Lung (tissue), 12 donors: ENCODE data around the gene PUSL1. TPM values are rescaled to one million over a fixed set of nuclear protein-coding genes. Genes with fewer than 3 reads are reported as not detected.

Experiments
- ATAC-seq: fragments of 200-7000 bp; cut with Tn5 transposase; one replicate; pipeline ENCODE4 v1.9.1; 2020; ENCODE audit warnings: moderate number of reproducible peaks; ENCODE audit not compliant: insufficient read depth, low FRiP score
- DNase-seq, 3 donors: peaks; one replicate each; pipeline ENCODE4 v3.0.0-alpha.2; 2013 to 2017
- H3K27ac ChIP-seq, 2 donors: one replicate each; pipeline ENCODE4 v1.5.1; 2013; ENCODE audit warnings: mild to moderate bottlenecking in 2 of 2, moderate library complexity in 2 of 2, control low read depth in 1 of 2, inconsistent platforms in 1 of 2, low read depth in 1 of 2, low read length in 1 of 2
- H3K27me3 ChIP-seq, 3 donors: one replicate each; pipeline ENCODE4 v1.5.1; 2013; ENCODE audit warnings: low read length in 2 of 3; ENCODE audit not compliant: control insufficient read depth in 3 of 3, insufficient read depth in 3 of 3
- H3K36me3 ChIP-seq, 4 donors: one replicate each; pipeline ENCODE4 v1.5.1; 2013; ENCODE audit warnings: low read length in 4 of 4, mild to moderate bottlenecking in 1 of 4, moderate library complexity in 1 of 4; ENCODE audit not compliant: control insufficient read depth in 4 of 4, insufficient read depth in 4 of 4
- H3K4me1 ChIP-seq, 5 donors: one replicate each; pipeline ENCODE4 v1.5.1; 2013; ENCODE audit warnings: low read length in 5 of 5, mild to moderate bottlenecking in 2 of 5, moderate library complexity in 1 of 5; ENCODE audit not compliant: control insufficient read depth in 5 of 5, insufficient read depth in 5 of 5
- H3K4me3 ChIP-seq: one replicate; pipeline ENCODE4 v1.5.1; 2013; ENCODE audit warnings: mild to moderate bottlenecking, control low read depth, moderate library complexity
- H3K9ac ChIP-seq, 2 donors: one replicate each; pipeline ENCODE4 v1.5.1; 2013; ENCODE audit warnings: low read length in 2 of 2, control low read depth in 1 of 2; ENCODE audit not compliant: insufficient read depth in 1 of 2
- H3K9me3 ChIP-seq, 4 donors: one replicate each; pipeline ENCODE4 v1.5.1; 2013; ENCODE audit warnings: low read length in 3 of 4, mild to moderate bottlenecking in 1 of 4, moderate library complexity in 1 of 4; ENCODE audit not compliant: control insufficient read depth in 4 of 4, insufficient read depth in 3 of 4
- CTCF ChIP-seq: IDR thresholded peaks from 2 replicates; pipeline ENCODE4 v1.5.1; 2012; ENCODE audit warnings: mild to moderate bottlenecking; ENCODE audit errors: control extremely low read depth, extremely low read depth
- WGBS, 2 donors: extraction: QIAGEN DNeasy Blood & Tissue Kit; methylation state at CpG; one replicate each; pipeline ENCODE4 v1.1.7; 2013; 5-methylcytosine and 5-hydroxymethylcytosine counted together
- polyA plus RNA-seq, 2 donors: library from polyadenylated mRNA; stranded (reverse); fragments of 200-250 nt; gene quantifications; one replicate each; pipeline ENCODE4 v1.2.1, GENCODE V29; 2013
- total RNA-seq, 2 donors: library from RNA; depleted of rRNA in 1 of 2; stranded (reverse); fragments of >200 nt in 1 of 2; gene quantifications; one replicate each; pipeline ENCODE4 v1.2.1, GENCODE V29; 2014 to 2021
- donor health status: control.
- donor health status: control.
- donor health status: Bipolar disorder and iron deficiency.
- donor health status: healthy.
- donor health status: DM: yes; HTN: yes; CAD: no.

Gene PUSL1
- total and polyA plus RNA-seq, 4 donors = 11.3 to 23.7 (median 18.6) TPM

DNA sequence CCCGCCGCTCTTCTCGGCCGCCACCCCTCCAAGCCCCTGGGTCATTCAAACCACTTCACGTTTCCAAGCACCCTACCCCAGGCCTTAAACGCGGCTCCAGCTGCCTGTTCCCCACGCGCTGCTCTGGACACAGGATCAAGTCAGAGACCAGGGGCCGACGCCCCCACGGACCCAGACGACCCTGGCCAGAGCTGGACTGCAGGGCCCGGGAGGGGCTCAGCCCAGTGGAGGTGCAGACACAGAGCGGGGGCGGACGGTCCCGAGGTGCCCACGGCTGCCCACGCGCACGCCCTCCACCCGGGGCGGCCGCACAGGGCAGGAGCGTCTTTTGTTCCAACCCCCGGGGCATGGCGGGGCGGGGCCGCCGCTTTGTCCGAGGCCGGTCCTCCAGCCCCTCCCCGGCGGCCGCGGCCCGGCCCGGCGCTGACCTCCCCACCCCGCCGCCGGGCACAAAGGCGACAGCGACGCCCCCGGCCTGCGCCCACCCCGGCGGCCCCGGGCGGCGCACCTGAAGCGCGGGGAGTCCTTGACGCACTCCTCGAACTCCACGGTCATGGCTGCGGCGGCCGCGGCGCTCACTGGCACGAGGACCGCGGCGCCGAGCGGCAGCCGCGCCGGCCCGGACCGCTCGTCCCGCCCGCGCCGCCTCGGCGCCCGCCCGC lies 1.0 kb upstream of the PUSL1 start:
- 1 to 5% methylated on average over 33 to 83 of the region's 83 CpGs for WGBS, 2 donors
- Histone ChIP-seq H3K9me3 (no peaks in the 10 kb centered on the region), H3K4me3 (peak overlapping the region; percentile 69), H3K27me3 (no peaks in the 10 kb centered on the region), H3K9ac (peak overlapping the region in 1 of 2 donors; percentile 26), H3K27ac (peak overlapping the region; percentile 85 to 88), H3K36me3 (peaks cover 0 to 23% (median 6%) of the 10 kb centered on the region in 4 donors), H3K4me1 (peaks cover 11 to 42% (median 17%) of the 10 kb centered on the region in 5 donors)
- no peak for TF ChIP-seq CTCF
- ATAC-seq = no peak
- DNase-seq = peak in 1 of 3 donors; percentile 33

- ATAC-seq (no peak), DNase-seq (no peak)
- H3K9me3 ChIP-seq = no peaks in the 10 kb centered on the region
- H3K4me1 ChIP-seq = peaks cover 10 to 42% (median 17%) of the 10 kb centered on the region in 5 donors
- peak overlapping the region; percentile 90 to 91 for H3K27ac ChIP-seq
- H3K27me3 ChIP-seq = no peaks in the 10 kb centered on the region
- no peak for TF ChIP-seq CTCF
- H3K36me3 ChIP-seq = peaks cover 0 to 37% (median 11%) of the 10 kb centered on the region in 4 donors
- peak overlapping the region in 1 of 2 donors; percentile 25 for H3K9ac ChIP-seq
- H3K4me3 ChIP-seq = peak overlapping the region; percentile 79
- whole genome bisulfite sequencing, 2 donors = 1% methylated on average over 28 to 66 of the region's 66 CpGs
These were observed 406 bp downstream of the PUSL1 start for GRCh38 chr1:1308756-1309250.

GRCh38 chr1:1309251-1310108 lies 1.1 kb downstream of the PUSL1 start:
- no peak for ATAC-seq

More at GRCh38 chr1:1309251-1310108, 1.1 kb downstream of the PUSL1 start:
- Histone ChIP-seq H3K9me3 (no peaks in the 10 kb centered on the region), H3K27me3 (no peaks in the 10 kb centered on the region), H3K4me3 (peak overlapping the region; percentile 79), H3K27ac (peak overlapping the region in 1 of 2 donors; percentile 90), H3K4me1 (peaks cover 9 to 39% (median 15%) of the 10 kb centered on the region in 5 donors), H3K36me3 (peaks cover 0 to 44% (median 13%) of the 10 kb centered on the region in 4 donors), H3K9ac (no peak overlapping the region)
- no peak for DNase-seq
- WGBS, 2 donors = 38 to 47% methylated on average over 53 to 57 of the region's 57 CpGs
- TF ChIP-seq CTCF = no peak
